HG02610 (cell line): Measurements from ENCODE around the gene HDGF.

Source experiments
- ATAC-seq: cut with Tn5 transposase; IDR thresholded peaks from one replicate; pipeline ENCODE4 v1.9.1; 2021; ENCODE audit warnings: mild to moderate bottlenecking, moderate library complexity; ENCODE audit not compliant: unreplicated experiment

Gene HDGF

GRCh38 chr1:156746728-156747631 lies 4.5 kb downstream of the HDGF start:
- no peak for ATAC-seq

- no peak for ATAC-seq
Observed at GRCh38 chr1:156746406-156746727, 5.1 kb downstream of the HDGF start.

- ATAC-seq, result no peak
Observed at GRCh38 chr1:156745881-156746280, 5.6 kb downstream of the HDGF start.

- ATAC-seq, result no peak
Observed at GRCh38 chr1:156744786-156745419, 6.6 kb downstream of the HDGF start.

GRCh38 chr1:156744344-156744743 lies 7.1 kb downstream of the HDGF start:
- ATAC-seq, result no peak

GRCh38 chr1:156743367-156744302 lies 7.8 kb downstream of the HDGF start:
- no peak for ATAC-seq

- ATAC-seq, result no peak
Observed at GRCh38 chr1:156742801-156743200, 8.7 kb downstream of the HDGF start.

GRCh38 chr1:156742017-156742416 lies 9.5 kb downstream of the HDGF start:
- no peak for ATAC-seq

- ATAC-seq, result no peak
Observed at GRCh38 chr1:156741481-156741983, 9.9 kb downstream of the HDGF start.

- peak; percentile 77 for ATAC-seq
Observed at GRCh38 chr1:156740741-156741480, 10.6 kb downstream of the HDGF start, which contains the start of gene MRPL24. Gene MRPL24, minus strand, starts transcription at chr1:156741088. Its CDS starts 2,384 bp downstream, at chr1:156738704.

- peak; percentile 8 for ATAC-seq
Observed at GRCh38 chr1:156740237-156740740, 11.2 kb downstream of the HDGF start.

GRCh38 chr1:156738916-156739315 lies 12.6 kb downstream of the HDGF start:
- no peak for ATAC-seq

GRCh38 chr1:156738407-156738806 lies 13.1 kb downstream of the HDGF start:
- ATAC-seq, result no peak

GRCh38 chr1:156733989-156734584 lies 17.4 kb downstream of the HDGF start:
- no peak for ATAC-seq

- peak; percentile 89 for ATAC-seq
Observed at GRCh38 chr1:156728599-156729462, 22.6 kb downstream of the HDGF start, which contains the start of gene ISG20L2. Gene ISG20L2, minus strand, starts transcription at chr1:156728766. Its CDS starts 1,114 bp downstream, at chr1:156727652.

- peak; percentile 56 for ATAC-seq
Observed at GRCh38 chr1:156727926-156728598, 23.4 kb downstream of the HDGF start, which contains the start of gene METTL25B. Gene METTL25B, plus strand, starts transcription at chr1:156728469. Its CDS starts 636 bp downstream, at chr1:156729105.

- ATAC-seq, result no peak
Observed at GRCh38 chr1:156727492-156727891, 24.0 kb downstream of the HDGF start.
